Mammary epithelial cell (primary cell): ENCODE measurements around the gene SV2B.

ENCODE experiments used
- EZH2 ChIP-seq: IDR thresholded peaks from 2 replicates; pipeline ENCODE4 v1.6.1; 2012; ENCODE audit warnings: low read length, inconsistent platforms, borderline replicate concordance
- TF ChIP-seq, protein P1 (sequence below), 2 donors: IDR thresholded peaks in 1 of 2; conservative IDR thresholded peaks in 1 of 2; 2 replicates each; pipeline ENCODE4 v1.5.1; 2011 to 2012; ENCODE audit warnings: inconsistent platforms in 2 of 2, low read length in 2 of 2, mild to moderate bottlenecking in 2 of 2, control low read depth in 1 of 2, low read depth in 1 of 2; ENCODE audit not compliant: insufficient read depth in 1 of 2; ENCODE audit errors: extremely low read depth in 1 of 2

DNA sequence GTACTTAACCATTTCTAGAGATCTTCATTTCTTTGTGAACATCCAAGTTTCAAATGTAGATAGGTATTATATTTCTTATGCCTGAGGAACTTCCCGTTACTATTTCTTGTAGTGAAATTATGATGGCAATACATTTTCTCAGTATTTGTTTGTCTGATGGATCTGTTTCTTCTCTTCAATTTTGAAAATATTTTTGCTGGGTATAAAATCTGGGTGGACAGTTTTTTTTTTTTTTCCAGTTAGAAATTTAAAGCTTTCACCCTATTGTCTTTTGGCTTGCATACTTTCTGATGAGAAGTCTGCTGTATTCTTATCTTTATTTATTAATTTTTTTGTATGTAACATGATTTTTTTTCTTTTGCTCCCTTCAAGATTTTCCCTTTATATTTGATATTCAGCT is 175.8 kb downstream of the SV2B start:
- TF ChIP-seq, protein P1, sequence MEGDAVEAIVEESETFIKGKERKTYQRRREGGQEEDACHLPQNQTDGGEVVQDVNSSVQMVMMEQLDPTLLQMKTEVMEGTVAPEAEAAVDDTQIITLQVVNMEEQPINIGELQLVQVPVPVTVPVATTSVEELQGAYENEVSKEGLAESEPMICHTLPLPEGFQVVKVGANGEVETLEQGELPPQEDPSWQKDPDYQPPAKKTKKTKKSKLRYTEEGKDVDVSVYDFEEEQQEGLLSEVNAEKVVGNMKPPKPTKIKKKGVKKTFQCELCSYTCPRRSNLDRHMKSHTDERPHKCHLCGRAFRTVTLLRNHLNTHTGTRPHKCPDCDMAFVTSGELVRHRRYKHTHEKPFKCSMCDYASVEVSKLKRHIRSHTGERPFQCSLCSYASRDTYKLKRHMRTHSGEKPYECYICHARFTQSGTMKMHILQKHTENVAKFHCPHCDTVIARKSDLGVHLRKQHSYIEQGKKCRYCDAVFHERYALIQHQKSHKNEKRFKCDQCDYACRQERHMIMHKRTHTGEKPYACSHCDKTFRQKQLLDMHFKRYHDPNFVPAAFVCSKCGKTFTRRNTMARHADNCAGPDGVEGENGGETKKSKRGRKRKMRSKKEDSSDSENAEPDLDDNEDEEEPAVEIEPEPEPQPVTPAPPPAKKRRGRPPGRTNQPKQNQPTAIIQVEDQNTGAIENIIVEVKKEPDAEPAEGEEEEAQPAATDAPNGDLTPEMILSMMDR (conservative IDR thresholded peaks at IDR 0.05 in 1 of 2, IDR thresholded peaks at IDR 0.05 in 1 of 2; ENCODE audit: extremely low read depth in 1 of 2, insufficient read depth in 1 of 2, low read depth in 1 of 2, low read length in 2 of 2) = no peak
- TF ChIP-seq EZH2 = no peak
